ENCODE measurements around the gene ACTMAP. TPM values are rescaled to one million over a fixed set of nuclear protein-coding genes. Genes with fewer than 3 reads are reported as not detected.

Gene ACTMAP
- total and polyA plus RNA-seq, 2 of the 13 experiments (the other 11 are each of a cell fraction or from before 2014, with no cell fraction given) = 2.2 to 7.9 TPM

DNA sequence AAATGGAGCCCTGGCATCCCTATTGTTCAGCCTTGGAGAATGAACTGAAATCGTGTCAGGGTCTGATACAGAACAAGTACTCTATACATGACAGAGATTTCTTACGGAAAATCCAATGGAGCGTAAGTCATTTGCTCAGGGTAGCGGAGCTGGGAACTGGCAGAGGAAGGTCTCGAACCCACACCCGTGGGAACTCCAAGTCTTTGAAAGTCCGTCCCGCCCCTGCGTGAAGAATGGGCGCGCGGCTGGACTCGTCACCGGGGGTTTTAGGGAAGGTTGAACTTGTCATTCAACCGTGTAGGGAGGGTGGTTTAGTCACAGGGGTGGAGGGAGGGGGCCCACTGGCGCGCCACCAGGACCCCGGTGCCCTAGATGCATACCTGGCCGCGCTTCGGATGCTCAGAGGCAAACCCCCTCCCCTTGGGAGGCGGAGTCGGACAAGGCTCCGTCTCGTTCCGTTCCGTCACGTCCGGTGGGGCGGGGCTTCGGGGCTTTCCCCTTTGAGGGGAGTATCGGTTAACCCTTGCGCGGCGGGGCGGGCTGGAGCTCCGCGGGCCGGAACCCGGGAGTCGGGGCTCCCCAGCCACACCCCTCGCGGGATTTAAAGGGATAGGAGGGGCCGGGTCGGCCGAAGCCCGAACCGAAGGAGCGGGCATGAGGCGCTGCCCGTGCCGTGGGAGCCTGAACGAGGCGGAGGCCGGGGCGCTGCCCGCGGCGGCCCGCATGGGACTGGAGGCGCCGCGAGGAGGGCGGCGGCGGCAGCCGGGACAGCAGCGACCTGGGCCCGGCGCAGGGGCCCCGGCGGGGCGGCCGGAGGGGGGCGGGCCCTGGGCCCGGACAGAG, 33.6 kb downstream of the ACTMAP start, which contains the start of the genes COQ8B and ITPKC (continued):
- TF ChIP-seq, protein P1, sequence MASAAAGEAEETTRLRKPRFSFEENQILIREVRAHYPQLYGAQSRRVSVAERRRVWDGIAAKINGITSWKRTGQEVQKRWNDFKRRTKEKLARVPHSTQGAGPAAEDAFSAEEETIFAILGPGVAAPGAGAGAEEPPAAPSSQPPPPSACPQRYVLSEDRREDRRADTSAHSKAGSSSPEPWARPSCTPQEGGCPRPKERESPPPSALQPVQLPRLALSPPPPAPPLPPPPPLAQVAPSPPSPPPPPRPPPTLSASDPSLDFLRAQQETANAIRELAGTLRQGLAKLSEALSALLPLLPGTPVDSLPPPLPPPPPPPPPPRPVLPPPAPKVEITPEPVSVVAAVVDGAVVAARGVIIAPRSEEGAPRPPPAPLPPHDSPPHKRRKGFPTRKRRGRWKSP (CRISPR knock-in tag; IDR thresholded peaks at IDR 0.05) = peak; percentile 62; the same call in 1 of the 2 replicates
- TF ChIP-seq BRCA1 (CRISPR knock-in tag; IDR thresholded peaks at IDR 0.05) (no peak), ATRX (CRISPR knock-in tag; IDR thresholded peaks at IDR 0.05; ENCODE audit: borderline replicate concordance) (no peak), HOXA3 (CRISPR knock-in tag; IDR thresholded peaks at IDR 0.05) (peak; percentile 38), MED1 (CRISPR knock-in tag; IDR thresholded peaks at IDR 0.05) (peak; percentile 42; the same call in 1 of the 2 replicates), REPIN1 (CRISPR knock-in tag; IDR thresholded peaks at IDR 0.05; ENCODE audit: borderline replicate concordance, low read depth) (no peak), FOXA3 (CRISPR knock-in tag; IDR thresholded peaks at IDR 0.05) (0 out of 2 replicates have a peak, but pooled peaks have one; percentile 30), DPF2 (CRISPR knock-in tag; IDR thresholded peaks at IDR 0.05; ENCODE audit: borderline replicate concordance, low read depth) (no peak), ZNF788 (CRISPR knock-in tag; IDR thresholded peaks at IDR 0.05; ENCODE audit: borderline replicate concordance) (peak; percentile 42; the same call in 1 of the 2 replicates), RXRA (CRISPR knock-in tag; IDR thresholded peaks at IDR 0.05) (no peak; the same call in 1 of the 2 replicates), ASH2L (IDR thresholded peaks at IDR 0.05; ENCODE audit: insufficient read length, low read depth, low read length) (peak; percentile 71), ARHGAP35 (CRISPR knock-in tag; IDR thresholded peaks at IDR 0.05; ENCODE audit: borderline replicate concordance) (no peak), MAFG (CRISPR knock-in tag; IDR thresholded peaks at IDR 0.05) (no peak), TRIM24 (CRISPR knock-in tag; IDR thresholded peaks at IDR 0.05) (no peak), TBX3 (IDR thresholded peaks at IDR 0.05; ENCODE audit: borderline replicate concordance) (no peak), ZMYM2 (CRISPR knock-in tag; IDR thresholded peaks at IDR 0.05) (peak; percentile 84), CHCHD3 (CRISPR knock-in tag; IDR thresholded peaks at IDR 0.05) (no peak; the same call in 1 of the 2 replicates), JUND (CRISPR knock-in tag; IDR thresholded peaks at IDR 0.05) (no peak), ZNF292 (CRISPR knock-in tag; IDR thresholded peaks at IDR 0.05; ENCODE audit: borderline replicate concordance, low read depth) (no peak)
- TF ChIP-seq, protein P2, sequence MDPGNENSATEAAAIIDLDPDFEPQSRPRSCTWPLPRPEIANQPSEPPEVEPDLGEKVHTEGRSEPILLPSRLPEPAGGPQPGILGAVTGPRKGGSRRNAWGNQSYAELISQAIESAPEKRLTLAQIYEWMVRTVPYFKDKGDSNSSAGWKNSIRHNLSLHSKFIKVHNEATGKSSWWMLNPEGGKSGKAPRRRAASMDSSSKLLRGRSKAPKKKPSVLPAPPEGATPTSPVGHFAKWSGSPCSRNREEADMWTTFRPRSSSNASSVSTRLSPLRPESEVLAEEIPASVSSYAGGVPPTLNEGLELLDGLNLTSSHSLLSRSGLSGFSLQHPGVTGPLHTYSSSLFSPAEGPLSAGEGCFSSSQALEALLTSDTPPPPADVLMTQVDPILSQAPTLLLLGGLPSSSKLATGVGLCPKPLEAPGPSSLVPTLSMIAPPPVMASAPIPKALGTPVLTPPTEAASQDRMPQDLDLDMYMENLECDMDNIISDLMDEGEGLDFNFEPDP (CRISPR knock-in tag; conservative IDR thresholded peaks at IDR 0.05) = no peak
- TF ChIP-seq, protein P3, sequence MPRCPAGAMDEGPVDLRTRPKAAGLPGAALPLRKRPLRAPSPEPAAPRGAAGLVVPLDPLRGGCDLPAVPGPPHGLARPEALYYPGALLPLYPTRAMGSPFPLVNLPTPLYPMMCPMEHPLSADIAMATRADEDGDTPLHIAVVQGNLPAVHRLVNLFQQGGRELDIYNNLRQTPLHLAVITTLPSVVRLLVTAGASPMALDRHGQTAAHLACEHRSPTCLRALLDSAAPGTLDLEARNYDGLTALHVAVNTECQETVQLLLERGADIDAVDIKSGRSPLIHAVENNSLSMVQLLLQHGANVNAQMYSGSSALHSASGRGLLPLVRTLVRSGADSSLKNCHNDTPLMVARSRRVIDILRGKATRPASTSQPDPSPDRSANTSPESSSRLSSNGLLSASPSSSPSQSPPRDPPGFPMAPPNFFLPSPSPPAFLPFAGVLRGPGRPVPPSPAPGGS (CRISPR knock-in tag; IDR thresholded peaks at IDR 0.05) = peak; percentile 23; the same call in 1 of the 2 replicates
- TF ChIP-seq, protein P4, sequence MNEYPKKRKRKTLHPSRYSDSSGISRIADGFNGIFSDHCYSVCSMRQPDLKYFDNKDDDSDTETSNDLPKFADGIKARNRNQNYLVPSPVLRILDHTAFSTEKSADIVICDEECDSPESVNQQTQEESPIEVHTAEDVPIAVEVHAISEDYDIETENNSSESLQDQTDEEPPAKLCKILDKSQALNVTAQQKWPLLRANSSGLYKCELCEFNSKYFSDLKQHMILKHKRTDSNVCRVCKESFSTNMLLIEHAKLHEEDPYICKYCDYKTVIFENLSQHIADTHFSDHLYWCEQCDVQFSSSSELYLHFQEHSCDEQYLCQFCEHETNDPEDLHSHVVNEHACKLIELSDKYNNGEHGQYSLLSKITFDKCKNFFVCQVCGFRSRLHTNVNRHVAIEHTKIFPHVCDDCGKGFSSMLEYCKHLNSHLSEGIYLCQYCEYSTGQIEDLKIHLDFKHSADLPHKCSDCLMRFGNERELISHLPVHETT (CRISPR knock-in tag; conservative IDR thresholded peaks at IDR 0.05) = no peak
- TF ChIP-seq, protein P5, sequence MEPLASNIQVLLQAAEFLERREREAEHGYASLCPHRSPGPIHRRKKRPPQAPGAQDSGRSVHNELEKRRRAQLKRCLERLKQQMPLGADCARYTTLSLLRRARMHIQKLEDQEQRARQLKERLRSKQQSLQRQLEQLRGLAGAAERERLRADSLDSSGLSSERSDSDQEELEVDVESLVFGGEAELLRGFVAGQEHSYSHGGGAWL (CRISPR knock-in tag; IDR thresholded peaks at IDR 0.05) = no peak
- TF ChIP-seq, protein P6, sequence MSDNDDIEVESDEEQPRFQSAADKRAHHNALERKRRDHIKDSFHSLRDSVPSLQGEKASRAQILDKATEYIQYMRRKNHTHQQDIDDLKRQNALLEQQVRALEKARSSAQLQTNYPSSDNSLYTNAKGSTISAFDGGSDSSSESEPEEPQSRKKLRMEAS (IDR thresholded peaks at IDR 0.05) = no peak; the same call in 1 of the 2 replicates
